ENCODE results near the gene MDGA2.
"Not testable (repeated sequence)": the region's sequence is repeated elsewhere in the genome, so short reads cannot be mapped to it uniquely, and the experiment has no call there.

MDGA2 gene

DNA sequence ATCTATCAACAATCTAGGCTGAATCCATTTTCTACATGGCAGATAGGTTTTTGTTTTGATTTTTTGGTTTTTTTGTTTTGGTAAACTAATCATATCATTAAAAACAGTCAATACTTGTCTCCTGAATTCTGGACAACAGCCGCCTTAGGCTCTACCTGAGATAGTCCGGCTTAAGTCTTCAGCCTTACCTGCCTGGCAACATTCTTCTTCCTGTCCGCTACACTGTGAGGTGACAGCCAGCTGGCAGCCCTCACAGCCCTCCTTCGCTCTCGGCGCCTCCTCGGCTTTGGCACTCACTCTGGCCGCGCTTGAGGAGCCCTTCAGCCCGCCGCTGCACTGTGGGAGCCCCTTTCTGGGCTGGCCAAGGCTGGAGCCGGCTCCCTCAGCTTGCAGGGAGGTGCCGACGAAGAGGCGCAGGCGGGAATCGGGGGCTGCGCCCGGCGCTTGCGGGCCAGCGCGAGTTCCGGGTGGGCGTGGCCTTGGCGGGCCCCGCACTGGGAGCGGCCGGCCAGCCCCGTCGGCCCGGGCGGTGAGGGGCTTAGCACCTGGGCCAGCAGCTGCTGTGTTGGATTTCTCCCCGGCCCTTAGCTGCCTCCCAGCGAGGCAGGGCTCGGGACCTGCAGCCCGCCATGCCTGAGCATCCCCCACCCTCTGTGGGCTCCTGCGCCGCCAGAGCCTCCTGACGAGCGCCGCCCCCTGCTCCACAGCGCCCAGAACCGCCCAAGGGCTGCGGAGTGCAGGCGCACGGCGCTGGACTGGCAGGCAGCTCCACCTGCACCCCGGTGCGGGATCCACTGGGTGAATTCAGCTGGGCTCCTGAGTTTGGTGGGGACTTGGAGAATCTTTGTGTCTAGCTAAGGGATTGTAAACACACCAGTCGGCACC, 49.0 kb downstream of the MDGA2 start:
- no peaks in the 10 kb centered on the region for H3K27me3 ChIP-seq
- H3K4me3 ChIP-seq, result no peak overlapping the region
- no peaks in the 10 kb centered on the region for H4K20me1 ChIP-seq
- no peak overlapping the region for H3K4me2 ChIP-seq
- TF ChIP-seq Cebpa-rat (IDR thresholded peaks at IDR 0.05), result no peak
- no peak overlapping the region for H3K27ac ChIP-seq
- no peak overlapping the region for H3K9ac ChIP-seq
- peaks cover 29% of the 10 kb centered on the region for H3K9me3 ChIP-seq
- peaks cover 8% of the 10 kb centered on the region for H3K36me3 ChIP-seq
- no peaks in the 10 kb centered on the region for H3K4me1 ChIP-seq

DNA sequence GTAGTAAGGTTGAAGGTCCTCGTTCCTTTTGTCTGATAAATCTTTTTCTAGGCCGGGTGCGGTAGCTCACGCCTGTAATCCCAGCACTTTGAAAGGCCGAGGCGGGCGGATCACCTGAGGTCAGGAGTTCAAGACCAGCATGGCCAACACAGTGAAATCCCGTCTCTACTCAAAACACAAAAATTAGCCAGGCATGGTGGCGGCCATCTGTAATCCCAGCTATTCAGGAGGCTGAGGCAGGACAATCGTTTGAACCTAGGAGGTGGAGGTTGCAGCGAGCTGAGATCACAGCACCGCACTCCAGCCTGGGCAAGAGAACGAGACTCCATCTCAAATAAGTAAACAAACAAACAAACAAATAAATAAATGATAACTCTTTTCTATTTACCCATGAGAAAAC, 51.3 kb downstream of the MDGA2 start:
- H3K27me3 ChIP-seq, H3K9ac ChIP-seq, H3K36me3 ChIP-seq, H3K27ac ChIP-seq, H3K4me2 ChIP-seq, H4K20me1 ChIP-seq, H3K4me3 ChIP-seq, H3K4me1 ChIP-seq: not testable (repeated sequence)
- H3K9me3 ChIP-seq, result peaks cover 29% of the 10 kb centered on the region

DNA sequence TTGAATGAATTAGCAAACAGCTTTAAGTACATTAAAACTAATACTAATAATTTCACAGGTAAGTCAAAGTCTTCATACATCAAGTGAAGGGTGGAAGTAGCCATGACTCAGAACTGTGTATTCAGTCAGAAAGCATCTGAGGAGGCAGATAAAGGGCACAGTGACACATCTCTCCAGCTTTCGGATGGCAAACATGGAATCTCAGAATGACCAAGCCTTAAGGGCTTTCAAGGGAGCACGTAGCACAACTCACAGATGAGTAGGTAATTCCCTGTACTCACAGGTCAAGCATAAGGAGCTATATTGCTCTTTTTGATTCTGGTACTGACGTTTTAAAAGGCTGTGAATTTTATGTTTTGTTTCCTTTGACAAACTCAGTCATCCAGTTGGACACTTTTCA, 56.0 kb downstream of the MDGA2 start:
- H3K9me3 ChIP-seq, result no peaks in the 10 kb centered on the region
- no peak for TF ChIP-seq Cebpa-rat (IDR thresholded peaks at IDR 0.05)
- H3K4me2 ChIP-seq, result no peak overlapping the region
- no peaks in the 10 kb centered on the region for H3K36me3 ChIP-seq
- no peak overlapping the region for H3K27ac ChIP-seq
- no peak overlapping the region for H3K9ac ChIP-seq
- no peak overlapping the region for H3K4me3 ChIP-seq
- H3K4me1 ChIP-seq, result no peaks in the 10 kb centered on the region
- H3K27me3 ChIP-seq, result no peaks in the 10 kb centered on the region
- no peaks in the 10 kb centered on the region for H4K20me1 ChIP-seq

DNA sequence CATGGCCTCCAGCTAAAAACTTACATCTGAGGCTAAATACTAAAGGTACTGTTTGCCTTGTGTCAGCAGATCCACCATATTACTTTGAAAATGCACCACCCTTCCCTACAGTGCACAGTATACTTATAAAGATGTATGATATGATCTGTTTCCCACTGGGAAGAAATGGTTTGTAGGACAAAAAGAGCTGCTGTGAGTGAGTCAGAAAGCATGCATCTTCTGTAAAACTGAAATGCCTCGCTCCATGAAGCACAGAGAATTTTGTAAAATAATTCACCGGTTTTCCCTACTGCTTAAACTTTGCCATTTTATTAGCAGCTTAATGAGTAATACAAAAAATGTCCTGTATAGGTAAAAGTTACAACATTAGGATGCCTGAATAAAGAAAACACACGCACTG, 68.8 kb downstream of the MDGA2 start:
- TF ChIP-seq Cebpa-rat (IDR thresholded peaks at IDR 0.05), result no peak
- H3K4me2 ChIP-seq, result no peak overlapping the region
- H3K9ac ChIP-seq, result no peak overlapping the region
- H3K27ac ChIP-seq, result no peak overlapping the region
- no peaks in the 10 kb centered on the region for H3K4me1 ChIP-seq
- H3K27me3 ChIP-seq, result no peaks in the 10 kb centered on the region
- no peaks in the 10 kb centered on the region for H3K36me3 ChIP-seq
- no peaks in the 10 kb centered on the region for H3K9me3 ChIP-seq
- H4K20me1 ChIP-seq, result peaks cover 4% of the 10 kb centered on the region; the same call in 1 of the 2 replicates
- no peak overlapping the region for H3K4me3 ChIP-seq

DNA sequence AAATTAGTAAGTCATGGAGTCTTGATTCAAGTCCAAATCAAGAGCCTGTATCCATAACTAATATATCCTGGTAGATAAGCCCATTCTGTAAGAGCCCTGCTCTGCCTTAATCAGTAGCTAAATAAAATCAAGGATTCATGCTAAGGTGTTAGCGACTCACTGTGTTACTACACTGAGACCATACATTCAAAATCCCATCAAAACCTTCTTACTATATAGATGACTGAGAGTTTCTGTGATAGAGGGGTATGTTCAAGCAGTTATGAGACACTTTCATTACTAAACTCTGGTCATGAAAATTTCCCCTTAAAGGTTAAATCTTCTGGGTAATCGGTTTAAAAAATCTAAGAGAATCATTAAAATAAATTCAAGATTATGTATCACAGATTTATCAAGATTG, 78.5 kb downstream of the MDGA2 start:
- H3K9me3 ChIP-seq, result no peaks in the 10 kb centered on the region
- H3K36me3 ChIP-seq, result no peaks in the 10 kb centered on the region
- no peaks in the 10 kb centered on the region for H3K27me3 ChIP-seq
- H3K27ac ChIP-seq, result no peak overlapping the region
- H3K4me2 ChIP-seq, result no peak overlapping the region
- no peak for TF ChIP-seq Cebpa-rat (IDR thresholded peaks at IDR 0.05)
- H3K4me3 ChIP-seq, result no peak overlapping the region
- H3K9ac ChIP-seq, result no peak overlapping the region
- no peaks in the 10 kb centered on the region for H3K4me1 ChIP-seq
- no peaks in the 10 kb centered on the region for H4K20me1 ChIP-seq

DNA sequence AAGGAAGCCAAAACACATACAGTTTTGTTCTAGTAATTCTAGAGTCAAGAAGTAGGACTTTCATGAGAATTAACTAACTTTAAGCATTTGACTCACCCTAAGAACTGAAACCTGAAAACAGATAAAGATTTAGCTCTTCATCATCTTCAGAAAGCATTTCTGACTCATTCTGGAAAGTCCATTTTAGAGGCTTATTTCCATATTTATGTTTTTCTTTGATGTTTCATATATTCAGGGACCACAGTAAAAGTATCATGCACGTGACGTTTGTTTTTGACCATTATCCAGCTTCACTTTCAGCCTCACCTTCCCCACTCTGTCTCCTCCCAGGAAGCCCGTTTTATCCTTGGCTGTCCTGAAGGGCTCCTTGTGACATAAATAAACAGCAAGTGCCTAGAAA, 79.2 kb downstream of the MDGA2 start:
- Histone ChIP-seq H3K9ac (no peak overlapping the region), H4K20me1 (no peaks in the 10 kb centered on the region), H3K4me1 (no peaks in the 10 kb centered on the region), H3K27ac (no peak overlapping the region), H3K9me3 (no peaks in the 10 kb centered on the region), H3K4me2 (no peak overlapping the region), H3K36me3 (no peaks in the 10 kb centered on the region), H3K27me3 (no peaks in the 10 kb centered on the region), H3K4me3 (no peak overlapping the region)
- TF ChIP-seq Cebpa-rat (IDR thresholded peaks at IDR 0.05), result no peak

DNA sequence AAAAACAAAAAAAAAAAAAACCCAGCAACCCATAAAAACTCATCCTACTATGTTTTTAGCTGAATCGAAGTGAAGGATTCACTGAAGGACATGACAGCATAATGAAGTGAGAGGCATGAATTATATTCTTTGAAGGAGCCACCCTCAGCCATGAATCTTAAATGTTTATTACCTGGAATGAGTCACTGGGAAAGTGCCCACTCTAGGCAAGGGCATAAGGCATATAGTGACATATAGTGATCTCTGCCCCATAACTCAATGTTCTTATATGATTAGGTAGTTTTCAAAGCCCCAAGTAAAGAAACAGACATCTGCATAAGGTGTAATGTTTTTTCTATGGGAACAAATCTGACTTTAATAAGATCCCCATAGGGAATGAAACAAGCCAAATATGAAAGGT, 79.9 kb downstream of the MDGA2 start:
- Histone ChIP-seq H3K9me3 (no peaks in the 10 kb centered on the region), H3K9ac (no peak overlapping the region), H3K36me3 (no peaks in the 10 kb centered on the region), H3K27me3 (no peaks in the 10 kb centered on the region), H3K27ac (no peak overlapping the region), H3K4me1 (no peaks in the 10 kb centered on the region), H4K20me1 (no peaks in the 10 kb centered on the region), H3K4me3 (no peak overlapping the region), H3K4me2 (no peak overlapping the region)
- TF ChIP-seq Cebpa-rat (IDR thresholded peaks at IDR 0.05), result no peak

DNA sequence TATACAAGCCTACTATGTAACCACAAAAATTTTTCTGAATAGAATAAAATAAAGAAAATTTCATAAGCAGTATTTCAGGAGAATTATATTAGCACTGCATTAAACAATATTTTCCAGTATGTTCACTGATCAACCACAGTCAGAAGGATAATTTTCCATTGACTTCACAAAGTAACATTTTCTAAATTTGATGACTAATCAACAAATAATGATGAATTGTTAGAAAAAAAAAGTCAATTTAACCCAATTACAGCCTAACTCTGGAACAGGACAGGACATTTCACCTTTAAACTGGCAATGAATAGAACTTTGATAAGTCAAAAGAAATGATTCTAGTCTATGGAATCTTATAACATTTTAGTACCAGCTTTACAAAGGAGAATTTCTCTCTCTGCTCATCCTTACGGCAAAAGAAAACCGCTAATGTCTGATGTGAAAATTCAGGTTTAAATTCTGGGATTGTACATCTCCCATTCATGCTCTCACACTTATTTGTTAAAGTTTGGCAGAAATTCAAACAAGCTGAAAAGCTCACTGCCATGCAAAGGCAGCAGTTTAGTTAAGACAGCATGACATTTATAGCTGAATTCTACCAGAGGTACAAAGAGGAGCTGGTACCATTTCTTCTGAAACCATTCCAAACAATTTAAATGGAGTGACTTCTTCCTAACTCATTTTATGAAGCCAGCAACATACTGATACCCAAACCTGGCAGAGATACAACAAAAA, 84.5 kb downstream of the MDGA2 start:
- Histone ChIP-seq H3K36me3 (no peaks in the 10 kb centered on the region), H3K27me3 (no peaks in the 10 kb centered on the region), H3K27ac (no peak overlapping the region), H3K9ac (no peak overlapping the region), H3K4me3 (no peak overlapping the region), H3K4me1 (no peaks in the 10 kb centered on the region), H3K9me3 (no peaks in the 10 kb centered on the region), H3K4me2 (no peak overlapping the region), H4K20me1 (no peaks in the 10 kb centered on the region)
- no peak for TF ChIP-seq Cebpa-rat (IDR thresholded peaks at IDR 0.05)

DNA sequence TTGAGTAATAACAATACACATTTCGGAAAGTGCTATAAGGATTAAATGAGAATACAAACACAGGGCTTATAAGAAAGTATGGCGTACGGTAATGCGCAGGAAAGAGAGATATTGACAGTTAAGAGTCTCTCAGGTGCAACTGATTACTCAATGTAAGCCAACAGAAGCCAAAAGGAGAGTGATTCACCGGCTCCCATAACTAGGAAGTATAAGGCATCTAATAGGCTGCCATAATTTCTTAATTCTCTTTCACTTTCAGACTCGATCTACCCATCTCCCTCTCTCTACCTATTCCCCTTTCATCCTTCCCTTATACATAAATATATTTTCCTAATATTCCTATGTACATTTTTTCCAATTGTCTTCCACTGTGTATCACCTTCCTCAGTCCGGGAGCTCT, 90.0 kb downstream of the MDGA2 start:
- TF ChIP-seq Cebpa-rat (IDR thresholded peaks at IDR 0.05), result no peak

DNA sequence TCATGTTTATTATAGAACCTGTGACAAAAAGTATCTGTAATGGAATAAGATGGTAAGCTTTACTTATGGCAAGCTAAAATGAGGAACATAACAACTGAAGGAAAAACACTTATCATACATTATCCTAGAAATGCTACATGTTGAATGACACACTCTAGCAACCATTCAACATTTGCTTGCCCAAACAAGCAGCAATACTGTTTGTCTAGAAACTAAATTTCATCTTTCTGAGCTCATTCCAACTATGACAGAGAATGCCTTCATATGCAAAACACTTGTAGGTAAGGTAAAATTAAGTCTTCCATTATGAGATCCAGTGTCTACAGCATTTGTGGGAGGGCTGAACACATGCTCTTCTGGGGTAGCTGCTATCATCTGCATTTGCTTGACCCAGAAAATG, 108.1 kb downstream of the MDGA2 start:
- no peak for TF ChIP-seq Cebpa-rat (IDR thresholded peaks at IDR 0.05)
- H3K36me3 ChIP-seq, result peaks cover 14% of the 10 kb centered on the region; the same call in 1 of the 2 replicates
- no peak overlapping the region for H3K4me3 ChIP-seq
- H3K4me1 ChIP-seq, result no peaks in the 10 kb centered on the region
- H3K27ac ChIP-seq, result no peak overlapping the region
- no peaks in the 10 kb centered on the region for H3K27me3 ChIP-seq
- H3K4me2 ChIP-seq, result no peak overlapping the region
- 0 out of 2 replicates have a peak, but pooled peaks cover 12% of the 10 kb centered on the region for H3K9me3 ChIP-seq
- H4K20me1 ChIP-seq, result no peaks in the 10 kb centered on the region
- H3K9ac ChIP-seq, result no peak overlapping the region

More for the DNA sequence above, 90.0 kb downstream of the MDGA2 start:
- no peaks in the 10 kb centered on the region for H3K36me3 ChIP-seq
- no peaks in the 10 kb centered on the region for H3K27me3 ChIP-seq
- H3K9me3 ChIP-seq, result no peaks in the 10 kb centered on the region
- no peak overlapping the region for H3K4me3 ChIP-seq
- no peaks in the 10 kb centered on the region for H3K4me1 ChIP-seq
- H3K27ac ChIP-seq, result no peak overlapping the region
- no peak overlapping the region for H3K4me2 ChIP-seq
- no peak overlapping the region for H3K9ac ChIP-seq
- H4K20me1 ChIP-seq, result no peaks in the 10 kb centered on the region
